Testis (tissue), 3 donors: ENCODE measurements around the gene CUL5. TPM values are rescaled to one million over a fixed set of nuclear protein-coding genes. Genes with fewer than 3 reads are reported as not detected.

Source experiments
- DNase-seq: peaks from one replicate; pipeline ENCODE4 v3.0.0-alpha.2; 2019
- H3K27ac ChIP-seq, 2 donors: fragments of 200-600 bp; sonication (generic); one replicate each; pipeline ENCODE4 v1.5.1; 2019
- H3K27me3 ChIP-seq: fragments of 200-600 bp; sonication (generic); one replicate; pipeline ENCODE4 v1.5.1; 2019
- H3K36me3 ChIP-seq: fragments of 200-600 bp; sonication (generic); one replicate; pipeline ENCODE4 v1.5.1; 2017; ENCODE audit warnings: low read depth; ENCODE audit errors: missing control alignments
- H3K4me1 ChIP-seq: fragments of 200-600 bp; sonication (generic); one replicate; pipeline ENCODE4 v1.5.1; 2019
- H3K4me3 ChIP-seq, 2 donors: fragments of 200-600 bp; sonication (generic); one replicate each; pipeline ENCODE4 v1.5.1; 2017 to 2019
- H3K9me3 ChIP-seq: fragments of 200-600 bp; sonication (generic); one replicate; pipeline ENCODE4 v1.5.1; 2017
- POLR2A ChIP-seq: fragments of 450-650 bp; IDR thresholded peaks from one replicate; pipeline ENCODE4 v1.6.1; 2017; ENCODE audit warnings: antibody characterized with exemption, mild to moderate bottlenecking, moderate library complexity
- WGBS, 2 donors: methylation state at CpG; one replicate each; pipeline ENCODE4 v1.1.5; 2018; 5-methylcytosine and 5-hydroxymethylcytosine counted together
- intact Hi-C: fragments of 100-400 bp; cut with DNase I; formaldehyde crosslinking; loops from one replicate; pipeline ENCODE4 v1.15.1; 2023; ENCODE audit warnings: low total_unique reads
- polyA plus RNA-seq: library from polyadenylated mRNA; stranded (reverse); fragments of 350-450 nt; fragmentation: Illumina TruSeq; extraction: RNeasy Lipid Tissue Mini Kit (QIAGEN cat#74804); gene quantifications from one replicate; pipeline ENCODE4 v1.2.3, GENCODE V29; 2014; ENCODE audit warnings: low read depth, low replicate concordance; ENCODE audit not compliant: insufficient read depth
- total RNA-seq, 2 donors: library from RNA; depleted of rRNA; stranded (reverse); fragments of >200 nt; gene quantifications; one replicate each; pipeline ENCODE4 v1.2.3, GENCODE V29; 2016
- TF ChIP-seq, protein P1 (sequence below), 3 experiments: fragments of 450-650 bp in 2 of 3; fragments of 200-600 bp in 1 of 3; sonication (generic) in 1 of 3; IDR thresholded peaks; one replicate each; pipeline ENCODE4 v1.5.1; 2016 to 2019; ENCODE audit warnings: antibody characterized with exemption in 3 of 3, mild to moderate bottlenecking in 2 of 3, moderate library complexity in 1 of 3

CUL5 gene
- total and polyA plus RNA-seq, 3 donors from 2014 or later, result 9.5 to 34.6 (median 31.2) TPM

- Histone ChIP-seq H3K36me3 (no peaks in the 10 kb centered on the region), H3K27me3 (no peaks in the 10 kb centered on the region), H3K9me3 (no peaks in the 10 kb centered on the region), H3K27ac (no peak overlapping the region), H3K4me1 (no peaks in the 10 kb centered on the region), H3K4me3 (no peak overlapping the region)
- 81 to 82% methylated on average over 1 of the region's 1 CpG for WGBS, 2 donors
- no peak for DNase-seq
- TF ChIP-seq, protein P1, sequence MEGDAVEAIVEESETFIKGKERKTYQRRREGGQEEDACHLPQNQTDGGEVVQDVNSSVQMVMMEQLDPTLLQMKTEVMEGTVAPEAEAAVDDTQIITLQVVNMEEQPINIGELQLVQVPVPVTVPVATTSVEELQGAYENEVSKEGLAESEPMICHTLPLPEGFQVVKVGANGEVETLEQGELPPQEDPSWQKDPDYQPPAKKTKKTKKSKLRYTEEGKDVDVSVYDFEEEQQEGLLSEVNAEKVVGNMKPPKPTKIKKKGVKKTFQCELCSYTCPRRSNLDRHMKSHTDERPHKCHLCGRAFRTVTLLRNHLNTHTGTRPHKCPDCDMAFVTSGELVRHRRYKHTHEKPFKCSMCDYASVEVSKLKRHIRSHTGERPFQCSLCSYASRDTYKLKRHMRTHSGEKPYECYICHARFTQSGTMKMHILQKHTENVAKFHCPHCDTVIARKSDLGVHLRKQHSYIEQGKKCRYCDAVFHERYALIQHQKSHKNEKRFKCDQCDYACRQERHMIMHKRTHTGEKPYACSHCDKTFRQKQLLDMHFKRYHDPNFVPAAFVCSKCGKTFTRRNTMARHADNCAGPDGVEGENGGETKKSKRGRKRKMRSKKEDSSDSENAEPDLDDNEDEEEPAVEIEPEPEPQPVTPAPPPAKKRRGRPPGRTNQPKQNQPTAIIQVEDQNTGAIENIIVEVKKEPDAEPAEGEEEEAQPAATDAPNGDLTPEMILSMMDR (IDR thresholded peaks at IDR 0.05), result no peak
- no peak for TF ChIP-seq POLR2A
- intact Hi-C loops, result no loop called here
Measured at GRCh38 chr11:108084811-108085210, 76.1 kb downstream of the CUL5 start.

DNA sequence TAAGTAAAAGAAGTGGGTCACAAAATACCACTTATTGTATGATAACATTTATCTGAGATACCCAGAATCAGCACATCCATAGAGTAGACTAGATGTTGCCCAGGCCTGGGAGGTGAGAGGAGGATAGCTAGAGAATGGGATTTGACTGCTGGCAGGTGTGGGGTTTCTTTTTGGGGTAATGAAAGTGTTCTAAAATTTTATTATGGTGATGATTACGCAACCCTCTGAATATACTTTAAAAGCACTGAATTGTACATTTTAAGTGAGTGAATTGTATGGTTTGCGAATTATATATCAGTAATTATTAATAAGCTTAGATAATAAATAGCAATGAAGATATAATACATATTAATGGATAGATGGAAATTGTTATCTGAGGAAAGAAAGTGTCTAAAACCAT, 77.0 kb downstream of the CUL5 start:
- Histone ChIP-seq H3K36me3 (no peaks in the 10 kb centered on the region), H3K27ac (no peak overlapping the region), H3K9me3 (no peaks in the 10 kb centered on the region), H3K27me3 (no peaks in the 10 kb centered on the region), H3K4me1 (no peaks in the 10 kb centered on the region), H3K4me3 (no peak overlapping the region)
- TF ChIP-seq, protein P1 (IDR thresholded peaks at IDR 0.05), result no peak
- TF ChIP-seq POLR2A, result no peak
- DNase-seq, result no peak
- WGBS, 2 donors, result 95 to 97% methylated on average over 2 of the region's 2 CpGs
- intact Hi-C loops, result no loop called here

- H3K9me3 ChIP-seq, result no peaks in the 10 kb centered on the region
- H3K4me1 ChIP-seq, result no peaks in the 10 kb centered on the region
- H3K4me3 ChIP-seq, result no peak overlapping the region
- intact Hi-C loops, result no loop called here
- no peak overlapping the region for H3K27ac ChIP-seq
- no peaks in the 10 kb centered on the region for H3K27me3 ChIP-seq
- TF ChIP-seq, protein P1 (IDR thresholded peaks at IDR 0.05), result no peak
- no peak for TF ChIP-seq POLR2A
- H3K36me3 ChIP-seq, result no peaks in the 10 kb centered on the region
- 44 to 50% methylated on average over 2 of the region's 2 CpGs for WGBS, 2 donors
- DNase-seq, result no peak
Measured at GRCh38 chr11:108092134-108092533, 83.4 kb downstream of the CUL5 start.

GRCh38 chr11:108093128-108093904, 84.6 kb downstream of the CUL5 start:
- DNase-seq, result no peak
- TF ChIP-seq, protein P1 (IDR thresholded peaks at IDR 0.05), result no peak
- no peak for TF ChIP-seq POLR2A
- WGBS, 2 donors, result 91 to 97% methylated on average over 4 of the region's 4 CpGs
- intact Hi-C loops, result no loop called here
- H3K4me1 ChIP-seq, result no peaks in the 10 kb centered on the region
- no peak overlapping the region for H3K4me3 ChIP-seq
- H3K27me3 ChIP-seq, result no peaks in the 10 kb centered on the region
- no peaks in the 10 kb centered on the region for H3K9me3 ChIP-seq
- H3K27ac ChIP-seq, result no peak overlapping the region
- H3K36me3 ChIP-seq, result no peaks in the 10 kb centered on the region

DNA sequence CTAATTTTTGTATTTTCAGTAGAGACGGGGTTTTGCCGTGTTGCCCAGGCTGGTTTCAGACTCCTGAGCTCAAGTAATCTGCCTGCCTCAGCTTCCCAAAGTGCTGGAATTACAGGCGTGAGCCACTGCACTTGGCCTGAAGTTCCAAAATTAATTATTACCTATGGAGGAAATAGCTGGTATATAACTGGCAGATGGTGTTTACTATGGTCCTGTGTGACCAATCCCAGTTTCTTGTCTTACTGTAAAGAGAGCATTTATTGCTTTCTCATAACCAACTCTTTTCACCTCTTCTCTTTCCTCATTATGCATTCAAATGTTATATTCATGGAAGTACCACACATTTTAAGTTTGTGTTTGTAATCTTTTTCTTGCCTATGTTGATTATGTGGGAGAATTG, 88.5 kb downstream of the CUL5 start:
- no peak for DNase-seq
- Histone ChIP-seq H3K4me1 (no peaks in the 10 kb centered on the region), H3K4me3 (no peak overlapping the region), H3K27me3 (no peaks in the 10 kb centered on the region), H3K36me3 (no peaks in the 10 kb centered on the region), H3K9me3 (no peaks in the 10 kb centered on the region), H3K27ac (no peak overlapping the region)
- intact Hi-C loops, result no loop called here
- TF ChIP-seq POLR2A, result no peak
- TF ChIP-seq, protein P1 (IDR thresholded peaks at IDR 0.05), result no peak
- WGBS, 2 donors, result 93 to 95% methylated on average over 3 of the region's 3 CpGs
